ENCODE measurements around the gene RMI1.

RMI1 gene

DNA sequence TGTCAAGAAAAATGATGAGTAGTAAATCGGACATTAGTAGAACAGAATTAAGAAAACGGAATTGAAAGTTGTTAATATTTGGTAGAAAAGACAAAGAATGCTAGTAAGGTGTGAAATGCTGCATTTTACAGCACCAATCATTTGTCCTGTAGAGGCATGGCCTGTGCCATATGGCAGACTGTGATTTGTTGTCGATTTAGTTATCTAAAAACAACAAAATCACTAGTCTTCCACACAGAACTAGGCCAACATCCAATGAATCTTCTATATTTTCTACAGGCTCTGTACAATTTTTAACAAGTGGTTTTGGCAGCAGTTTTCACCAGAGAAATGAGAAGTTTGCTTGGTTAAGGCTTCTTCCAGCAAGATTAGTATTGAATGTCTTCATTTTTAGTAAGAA is 11.0 kb upstream of the RMI1 start:
- DNase-seq (ENCODE audit: low spot score) = no peak

GRCh38 chr9:83971485-83971884 is 9.1 kb upstream of the RMI1 start:
- DNase-seq (ENCODE audit: low spot score) = no peak

DNA sequence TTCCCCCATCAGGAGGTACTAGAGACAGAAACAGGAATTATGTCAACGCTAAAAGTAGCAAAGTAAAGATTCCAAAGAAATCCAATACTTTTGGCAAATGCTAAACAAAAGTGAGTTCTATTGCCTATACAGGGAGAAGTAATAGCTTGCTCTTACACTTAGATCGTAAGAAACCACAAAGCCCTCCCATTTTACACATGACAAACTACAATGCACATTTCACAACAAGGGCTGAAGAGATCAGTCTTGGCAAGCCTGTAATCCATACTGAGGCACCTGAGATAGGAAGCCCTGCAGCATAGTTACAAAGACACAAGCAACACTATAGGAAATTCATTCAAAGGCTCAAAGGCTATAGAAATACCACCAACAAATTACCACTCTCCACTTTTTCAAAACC is 8.3 kb upstream of the RMI1 start:
- DNase-seq (ENCODE audit: low spot score) = no peak

- DNase-seq (ENCODE audit: low spot score) = no peak
Observed at GRCh38 chr9:83975300-83975699, 5.3 kb upstream of the RMI1 start.

- DNase-seq (ENCODE audit: low spot score) = no peak
Observed at GRCh38 chr9:83976372-83976771, 4.2 kb upstream of the RMI1 start.

DNA sequence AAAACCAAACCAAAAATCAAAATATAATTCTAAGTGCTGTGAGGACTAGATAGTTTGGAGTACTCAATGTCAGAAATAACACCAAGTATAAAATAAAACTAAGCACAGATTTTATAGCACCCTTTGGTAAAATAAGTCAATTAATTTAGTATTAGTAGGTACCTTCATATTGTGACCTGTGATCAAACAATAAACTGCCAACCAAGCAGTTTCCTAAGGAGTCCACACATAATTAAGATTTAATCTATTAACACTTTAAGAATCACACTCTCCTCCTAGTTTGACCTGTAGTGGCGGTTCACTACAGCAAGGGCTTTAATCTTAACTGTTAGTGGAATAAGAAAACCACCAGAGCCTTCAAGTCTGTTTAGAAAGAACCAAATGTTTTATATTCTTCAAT is 3.4 kb upstream of the RMI1 start:
- DNase-seq (ENCODE audit: low spot score) = no peak

DNA sequence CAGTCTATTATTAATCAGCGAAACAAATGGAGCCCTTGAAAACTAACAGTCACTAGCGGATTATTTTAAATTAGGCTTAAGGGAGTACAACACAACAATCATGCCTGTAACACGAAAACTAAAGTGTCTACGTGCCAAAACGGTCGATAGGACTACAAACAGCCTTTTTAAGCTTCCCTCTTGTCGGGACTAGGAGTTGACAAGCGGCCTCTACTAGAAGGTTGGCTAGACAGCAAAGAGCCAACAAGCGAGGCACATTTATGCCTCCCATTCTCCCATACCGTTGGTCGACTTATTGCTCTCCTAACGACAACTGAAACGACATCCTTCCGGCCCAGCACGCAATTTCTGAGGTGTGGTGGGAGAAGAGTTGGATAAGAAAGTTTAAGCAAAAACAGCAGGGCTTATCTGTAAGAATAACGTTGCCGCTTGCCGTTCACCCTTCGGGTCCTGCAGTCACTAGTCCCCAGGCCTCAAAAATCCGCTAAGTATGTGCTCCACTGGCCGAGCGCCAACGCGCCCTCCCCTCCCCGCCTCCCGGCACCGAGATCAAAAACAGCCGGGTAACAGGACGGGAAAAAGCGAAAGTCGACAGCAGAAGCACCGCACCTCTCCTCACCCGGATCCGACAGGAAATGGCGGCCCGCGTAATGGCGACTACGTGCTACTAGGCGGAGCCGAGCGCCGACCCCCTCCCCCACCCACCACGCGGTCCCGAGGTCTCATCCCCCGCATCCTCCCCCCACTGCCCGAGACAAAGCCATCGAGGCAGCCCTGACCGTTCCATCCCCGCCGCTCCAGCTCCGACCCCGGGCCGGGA is 1.4 kb upstream of the RMI1 start:
- DNase-seq (ENCODE audit: low spot score) = peak; percentile 74

DNA sequence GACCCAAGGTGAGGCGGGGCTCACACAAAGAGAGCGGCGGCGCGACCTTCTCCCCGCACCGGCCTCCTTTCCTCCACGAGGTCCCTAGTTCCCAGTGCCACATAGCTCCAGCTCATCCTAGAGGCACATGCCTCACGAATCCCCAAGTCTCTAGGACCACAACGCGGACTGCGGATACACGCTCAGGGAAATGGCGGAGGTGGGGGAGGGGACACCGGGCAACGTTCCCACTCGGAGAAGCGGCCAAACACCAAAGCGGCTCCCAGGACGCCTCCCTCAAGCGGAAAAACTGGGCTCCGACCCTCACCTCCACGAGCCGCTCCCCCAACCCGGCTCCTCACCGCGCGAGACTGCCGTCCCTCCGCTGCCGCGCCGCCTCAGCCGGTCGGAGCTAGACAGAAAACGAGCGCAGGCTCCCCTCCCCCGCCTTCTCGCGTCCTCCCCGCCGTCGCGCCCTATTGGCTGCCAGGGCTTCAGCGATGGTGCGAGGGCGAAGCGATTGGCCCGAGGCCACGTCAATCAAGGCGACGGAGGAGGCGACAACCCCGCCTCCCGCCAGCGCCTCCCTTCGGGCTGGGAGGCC is 702 bp upstream of the RMI1 start, which contains the start of gene HNRNPK:
TSS of gene HNRNPK (minus strand) at position 404 of the 583 bp plus-strand sequence. CDS start 1,963 bp downstream, outside the sequence.
- DNase-seq (ENCODE audit: low spot score) = peak; percentile 98

DNA sequence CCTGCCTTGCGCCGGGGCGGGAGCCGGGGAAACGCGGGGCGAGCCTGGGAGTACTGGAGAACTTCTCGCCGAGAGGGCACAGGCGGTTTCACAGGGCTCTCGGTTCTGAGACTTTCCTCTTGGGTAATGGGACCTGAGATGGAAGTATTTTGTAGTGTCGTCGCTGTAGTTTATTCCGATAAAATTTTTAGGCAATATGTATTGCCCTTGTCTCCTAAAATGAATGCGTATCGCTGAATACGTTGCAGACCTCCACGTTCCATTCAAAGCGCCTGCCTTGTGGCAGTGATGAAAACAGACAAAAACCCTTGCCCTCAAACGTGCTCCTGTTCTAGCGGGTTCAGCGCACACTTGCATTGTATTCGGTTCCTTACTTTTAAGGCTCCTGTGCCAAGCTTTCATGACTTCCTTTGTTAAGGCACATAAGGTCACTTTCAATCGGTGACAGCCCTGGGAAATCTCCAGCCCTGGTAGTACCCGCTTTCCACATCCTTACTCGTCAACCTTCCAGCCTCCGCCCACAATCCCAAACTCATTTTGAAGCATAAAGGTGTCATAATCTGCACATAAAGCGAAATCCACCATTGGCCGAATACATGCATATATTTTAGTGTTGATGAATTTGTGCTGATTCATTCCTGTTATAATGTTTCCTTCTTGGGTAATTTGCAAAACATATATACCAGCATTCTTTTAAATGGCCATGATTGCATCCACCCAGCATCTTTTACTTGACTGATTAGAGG is 694 bp downstream of the RMI1 start:
- no peak for DNase-seq (ENCODE audit: low spot score)

DNA sequence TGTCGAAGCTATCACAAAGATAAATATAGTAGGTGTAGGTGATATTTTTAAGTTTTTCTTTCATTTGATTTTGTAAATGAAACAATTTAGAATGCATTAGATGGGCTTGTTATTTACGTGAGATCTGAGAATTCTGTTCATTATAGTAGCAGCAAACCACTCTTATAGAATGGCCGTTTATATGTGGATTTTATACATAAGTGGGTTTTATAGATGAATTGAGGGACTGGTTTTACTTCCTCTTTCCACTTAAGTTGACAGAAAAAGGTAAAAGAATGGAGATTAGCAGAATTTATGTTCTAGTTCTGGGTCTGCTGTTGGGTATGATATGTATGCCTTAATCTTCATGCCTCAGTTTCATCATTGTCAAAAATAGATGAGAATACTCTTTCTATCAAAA is 5.6 kb downstream of the RMI1 start:
- DNase-seq (ENCODE audit: low spot score) = no peak

DNA sequence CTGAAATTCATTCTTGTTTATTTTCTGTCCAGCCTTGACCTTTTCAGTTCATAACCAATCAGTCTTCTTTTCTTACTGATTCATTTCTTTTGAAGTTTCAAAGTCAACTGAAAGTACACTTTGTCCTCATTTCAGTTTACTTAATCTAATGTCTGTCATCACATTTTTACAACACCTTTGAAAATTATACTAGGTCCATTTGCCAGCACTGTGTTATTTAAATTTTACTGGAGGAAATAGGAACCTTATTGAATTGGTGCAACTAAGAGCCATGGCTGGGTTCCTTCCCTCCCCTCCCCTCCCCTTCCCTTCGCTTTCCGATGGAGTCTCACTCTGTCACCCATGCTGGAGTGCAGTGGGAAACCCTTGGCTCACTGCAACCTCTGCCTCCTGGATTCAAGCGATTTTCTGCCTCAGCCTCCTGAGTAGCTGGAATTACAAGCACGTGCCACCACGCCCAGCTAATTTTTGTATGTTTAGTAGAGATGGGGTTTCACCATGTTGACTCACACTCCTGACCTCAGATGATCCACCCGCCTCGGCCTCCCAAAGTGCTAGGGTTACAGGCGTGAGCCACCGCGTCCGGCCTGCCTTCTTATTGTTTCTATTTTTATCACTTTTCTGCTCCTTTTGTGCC is 6.3 kb downstream of the RMI1 start:
- no peak for DNase-seq (ENCODE audit: low spot score)

DNA sequence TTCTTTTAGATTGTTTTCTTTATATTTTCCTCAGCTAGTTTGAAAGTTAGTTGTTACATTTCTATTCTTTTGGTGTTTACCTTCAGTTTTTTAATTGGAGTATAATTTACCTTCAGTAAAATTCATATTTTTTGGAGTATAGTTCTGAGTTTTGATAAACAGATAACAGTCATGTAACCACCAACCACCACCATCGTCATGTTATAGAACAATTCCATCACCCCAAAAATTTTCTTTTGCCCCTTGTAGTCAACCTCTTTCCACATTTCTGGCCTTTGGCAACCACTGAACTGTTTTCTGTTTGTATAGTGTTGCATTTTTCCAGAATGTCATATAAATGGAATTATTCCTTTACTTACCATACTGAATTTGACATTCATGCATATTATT is 6.8 kb downstream of the RMI1 start:
- DNase-seq (ENCODE audit: low spot score) = no peak

DNA sequence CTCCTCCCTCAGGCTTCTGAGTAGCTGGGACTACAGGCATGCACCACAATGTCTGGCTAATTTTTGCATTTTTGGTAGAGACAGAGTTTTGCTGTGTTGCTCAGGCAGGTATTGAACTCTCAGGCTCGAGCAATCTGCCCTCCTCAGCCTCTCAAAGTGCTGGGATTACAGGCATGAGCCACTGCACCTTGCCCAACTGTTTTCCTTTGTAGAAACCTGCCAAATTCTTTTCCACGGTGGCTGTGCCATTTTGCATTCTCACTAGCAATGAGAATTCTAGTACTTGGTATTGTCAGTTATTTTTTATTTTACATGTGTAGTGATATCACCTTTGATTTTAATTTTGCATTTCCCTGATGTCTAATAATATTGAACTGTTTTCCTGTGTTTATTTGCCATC is 7.8 kb downstream of the RMI1 start:
- DNase-seq (ENCODE audit: low spot score) = no peak

GRCh38 chr9:83991355-83991754 is 10.8 kb downstream of the RMI1 start:
- DNase-seq (ENCODE audit: low spot score) = no peak

- no peak for DNase-seq (ENCODE audit: low spot score)
Observed at GRCh38 chr9:83992407-83992806, 11.8 kb downstream of the RMI1 start.

GRCh38 chr9:83992901-83993300 is 12.3 kb downstream of the RMI1 start:
- DNase-seq (ENCODE audit: low spot score) = no peak

DNA sequence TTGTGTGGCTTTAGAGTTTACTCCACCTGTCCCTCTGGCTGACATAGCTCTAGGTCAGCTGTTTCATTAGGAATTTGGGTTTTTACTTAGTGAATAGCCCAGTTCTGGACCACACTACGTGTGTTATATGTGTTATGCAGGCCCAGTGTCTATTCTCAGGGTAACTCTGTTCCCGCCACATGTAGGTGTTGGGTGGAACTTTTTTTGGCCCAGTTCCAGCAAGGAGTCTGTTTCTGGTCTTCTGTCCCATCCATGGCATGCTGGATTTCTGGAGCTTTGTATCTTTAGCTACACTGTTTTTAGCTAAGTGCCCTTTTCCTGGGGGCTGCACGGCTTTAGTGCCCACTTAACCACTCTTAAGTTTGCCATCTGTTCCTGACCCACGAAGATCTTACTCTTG is 15.5 kb downstream of the RMI1 start:
- no peak for DNase-seq (ENCODE audit: low spot score)

DNA sequence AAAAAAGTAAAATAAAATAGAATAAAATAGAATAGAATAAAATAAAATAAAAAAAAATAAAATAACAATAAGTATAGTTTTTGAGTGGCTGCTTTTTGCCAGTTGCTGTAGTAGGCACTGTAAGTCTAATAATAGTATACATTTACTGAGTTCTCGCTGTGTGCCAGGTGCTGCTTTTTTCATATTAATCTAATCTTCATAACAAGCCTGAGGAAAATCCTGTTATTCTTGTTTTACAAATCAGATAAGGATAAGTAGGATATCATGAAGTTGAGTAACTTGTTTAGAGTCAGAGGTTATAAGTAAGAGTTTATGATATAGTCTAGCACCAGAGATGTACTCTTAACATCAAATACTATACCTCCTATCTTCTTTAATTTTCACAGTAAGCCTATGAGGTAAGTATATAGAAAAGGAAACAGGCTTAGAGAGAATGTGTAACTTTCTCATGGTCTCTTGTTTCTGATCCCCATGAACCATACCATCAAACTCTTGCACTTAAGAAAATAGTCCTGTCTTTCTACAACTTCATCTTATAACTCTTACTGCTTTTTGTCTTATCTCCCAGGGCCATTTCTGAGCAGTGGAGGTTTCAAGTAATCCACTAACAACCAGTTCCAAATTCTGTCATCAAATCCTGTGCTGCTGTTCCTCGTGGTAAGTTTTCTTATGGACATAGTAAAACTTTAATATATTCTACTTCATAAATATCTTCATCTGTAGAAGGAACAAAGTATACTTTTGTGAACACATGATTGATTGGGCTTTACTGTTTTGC is 18.7 kb downstream of the RMI1 start:
- DNase-seq (ENCODE audit: low spot score) = no peak

- DNase-seq (ENCODE audit: low spot score) = no peak
Observed at GRCh38 chr9:84000186-84000585, 19.6 kb downstream of the RMI1 start.

- no peak for DNase-seq (ENCODE audit: low spot score)
Observed at GRCh38 chr9:84001621-84002020, 21.0 kb downstream of the RMI1 start.

- DNase-seq (ENCODE audit: low spot score) = no peak
Observed at GRCh38 chr9:84002344-84002743, 21.7 kb downstream of the RMI1 start.

GRCh38 chr9:84003246-84003645 is 22.6 kb downstream of the RMI1 start:
- no peak for DNase-seq (ENCODE audit: low spot score)
